SK-MEL-5 (cell line): ENCODE data around the gene C20orf96. TPM values are rescaled to one million over a fixed set of nuclear protein-coding genes. Genes with fewer than 3 reads are reported as not detected.

Experiments
- DNase-seq: peaks from one replicate; pipeline ENCODE4 v3.0.0-alpha.2; 2016; ENCODE audit warnings: low read depth, low spot score
- in situ Hi-C: cut with HindIII; loops from 2 replicates; pipeline ENCODE4 v1.10.0; 2016; ENCODE audit warnings: low sequenced_read_pairs, high pct_unique_total_duplicates, low pct_unique_long_range_greater_than_20kb
- total RNA-seq: library from RNA; depleted of rRNA; stranded (reverse); fragments of >200 nt; shearing (Covaris generic); gene quantifications from 2 replicates; pipeline ENCODE4 v1.2.3, GENCODE V29; 2014

Gene C20orf96
- total RNA-seq, 1 experiment from 2014 or later, result 1.6 TPM

DNA sequence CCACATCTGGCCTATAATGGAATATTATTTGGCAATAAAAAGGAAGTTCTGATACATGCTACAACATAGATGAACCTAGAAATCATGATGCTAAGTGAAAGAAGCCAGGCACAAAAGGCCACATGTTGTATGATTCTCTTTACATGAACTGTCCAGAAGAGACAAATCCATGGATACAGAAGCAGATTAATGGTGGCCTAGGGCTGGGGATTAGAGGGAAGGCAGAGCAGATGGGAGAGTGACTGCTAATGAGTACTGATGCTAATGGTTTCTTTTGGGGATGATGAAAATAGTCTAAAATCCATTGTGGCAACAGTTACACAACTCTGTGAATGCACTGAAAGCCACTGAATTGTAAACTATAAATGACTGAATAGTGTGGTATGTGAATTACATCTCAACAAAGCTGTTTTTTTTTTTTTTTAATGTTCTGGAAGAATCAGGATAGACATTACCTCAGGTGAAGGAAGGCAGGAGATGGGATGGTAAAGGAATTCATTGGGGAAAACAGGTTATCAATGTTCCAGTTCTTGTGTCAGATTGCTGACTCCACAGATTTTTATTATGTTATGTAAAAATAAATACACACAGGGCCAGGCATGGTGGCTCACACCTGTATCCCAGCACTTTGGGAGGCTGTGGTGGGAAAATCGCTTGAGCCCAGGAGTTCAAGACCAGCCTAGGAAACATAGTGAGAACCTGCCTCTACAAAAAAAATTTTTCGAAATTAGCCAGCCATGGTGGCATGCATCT is 25.9 kb upstream of the C20orf96 start:
- in situ Hi-C loops, result no loop called here
- no peak for DNase-seq

DNA sequence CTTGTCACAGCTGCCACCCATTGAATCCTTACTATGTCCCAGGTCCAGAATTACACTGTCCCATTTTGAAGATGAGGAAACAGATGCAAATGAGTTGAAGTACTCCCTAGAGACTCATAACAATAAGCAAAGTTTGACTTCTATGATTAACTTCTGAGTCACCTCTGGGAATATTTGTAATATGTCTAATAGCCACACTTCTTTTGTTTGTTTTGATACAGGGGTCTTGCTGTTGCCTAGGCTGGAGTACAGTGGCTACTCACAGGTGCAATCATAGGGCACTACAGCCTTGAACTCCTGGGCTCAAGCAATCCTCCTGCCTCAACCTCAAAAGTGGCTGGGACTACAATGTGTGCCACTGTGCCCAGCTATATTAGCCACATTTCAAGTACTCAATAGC is 23.4 kb upstream of the C20orf96 start:
- in situ Hi-C loops, result no loop called here
- DNase-seq, result no peak

DNA sequence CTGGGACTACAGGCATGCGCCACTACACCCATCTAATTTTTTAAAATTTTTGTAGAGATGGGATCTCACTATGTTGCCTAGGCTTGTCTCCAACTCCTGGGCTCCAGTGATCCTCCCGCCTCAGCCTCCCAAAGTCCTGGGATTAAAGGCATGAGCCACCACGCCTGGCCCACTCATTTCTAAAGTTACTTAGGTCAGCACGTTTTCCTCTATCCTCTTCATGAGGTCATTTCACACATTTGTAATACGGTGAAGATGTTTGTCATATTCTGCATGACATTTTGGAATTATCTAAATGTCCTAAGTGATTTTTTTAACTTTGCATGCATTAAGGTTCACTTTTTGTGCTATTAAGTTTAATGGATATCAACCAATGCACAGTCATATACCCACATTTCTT is 22.9 kb upstream of the C20orf96 start:
- DNase-seq, result no peak
- in situ Hi-C loops, result no loop called here

DNA sequence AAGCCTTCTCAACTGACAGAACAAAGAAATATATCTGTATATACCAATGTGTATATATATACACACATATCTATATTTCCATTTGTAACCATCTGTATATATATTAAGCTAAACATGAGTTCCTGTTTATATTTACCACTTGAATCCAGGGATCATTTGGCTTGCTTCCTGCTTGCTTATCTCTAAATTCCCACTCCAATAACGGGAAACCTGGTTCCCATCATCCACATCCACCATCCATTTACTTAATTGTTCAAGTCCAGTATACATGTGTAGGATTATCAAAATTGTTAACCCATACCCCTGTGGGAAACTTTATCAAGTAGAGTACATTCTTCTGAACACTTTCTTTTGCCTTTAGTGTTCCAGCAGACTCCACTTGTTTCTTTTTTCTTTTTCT is 22.3 kb upstream of the C20orf96 start:
- DNase-seq, result no peak
- in situ Hi-C loops, result no loop called here

DNA sequence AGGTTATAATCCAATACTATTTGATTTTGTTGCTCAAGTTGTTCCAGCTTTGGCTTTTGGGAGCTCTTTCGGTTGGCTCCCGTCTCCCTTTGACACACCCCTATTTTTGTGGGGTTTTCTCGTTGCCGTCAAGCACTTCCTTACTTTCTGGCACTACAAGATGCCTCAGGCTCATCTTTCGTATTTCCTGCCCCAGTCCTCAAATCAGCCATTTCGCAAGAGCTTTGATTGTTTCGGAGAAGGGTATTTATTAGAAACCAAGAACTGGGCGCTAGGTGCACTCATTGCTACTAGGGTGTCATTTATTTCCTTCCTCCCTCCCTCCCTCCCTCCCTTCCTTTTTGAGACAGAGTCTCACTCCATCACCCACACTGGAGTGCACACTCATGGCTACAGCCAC is 21.5 kb upstream of the C20orf96 start:
- in situ Hi-C loops, result no loop called here

DNA sequence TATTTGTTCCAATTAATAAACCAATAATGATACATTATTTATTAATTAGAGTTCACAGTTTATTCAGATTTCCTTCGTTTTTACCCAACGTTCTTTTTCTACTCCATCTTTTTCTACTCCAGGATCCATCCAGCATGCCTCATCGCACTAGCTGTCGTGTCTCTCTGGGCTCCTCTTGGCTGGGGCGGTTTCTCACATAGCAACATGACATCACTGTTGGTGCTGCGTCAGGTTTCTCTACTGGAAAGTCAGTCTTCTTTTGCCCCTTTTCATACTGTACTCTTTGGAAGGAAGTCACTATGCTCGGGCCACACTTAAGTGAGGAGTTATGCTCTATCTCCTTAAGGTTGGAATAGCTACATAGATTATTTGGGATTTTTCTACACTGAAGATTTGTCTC is 21.1 kb upstream of the C20orf96 start:
- in situ Hi-C loops, result no loop called here
- no peak for DNase-seq

More for the DNA sequence above, 21.5 kb upstream of the C20orf96 start:
- no peak for DNase-seq

DNA sequence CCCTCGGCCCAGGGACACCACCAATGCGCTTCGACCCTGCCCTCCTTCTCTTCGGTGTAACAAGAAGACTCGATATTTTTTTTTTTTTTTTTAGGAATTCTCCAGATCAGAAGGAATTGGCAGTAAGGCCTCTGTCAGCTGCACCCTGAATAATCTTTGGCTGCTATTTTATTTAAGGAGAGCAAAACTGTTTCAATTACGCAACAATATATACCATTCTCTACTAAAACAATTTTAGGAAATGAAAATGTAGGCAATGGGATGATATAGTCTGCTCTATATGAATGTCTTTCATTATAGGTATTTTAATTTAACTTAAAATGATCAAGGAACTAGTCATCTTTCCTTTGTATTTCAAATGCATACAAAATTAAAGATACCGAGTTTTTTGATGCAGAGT is 20.1 kb upstream of the C20orf96 start:
- DNase-seq, result no peak
- in situ Hi-C loops, result no loop called here

DNA sequence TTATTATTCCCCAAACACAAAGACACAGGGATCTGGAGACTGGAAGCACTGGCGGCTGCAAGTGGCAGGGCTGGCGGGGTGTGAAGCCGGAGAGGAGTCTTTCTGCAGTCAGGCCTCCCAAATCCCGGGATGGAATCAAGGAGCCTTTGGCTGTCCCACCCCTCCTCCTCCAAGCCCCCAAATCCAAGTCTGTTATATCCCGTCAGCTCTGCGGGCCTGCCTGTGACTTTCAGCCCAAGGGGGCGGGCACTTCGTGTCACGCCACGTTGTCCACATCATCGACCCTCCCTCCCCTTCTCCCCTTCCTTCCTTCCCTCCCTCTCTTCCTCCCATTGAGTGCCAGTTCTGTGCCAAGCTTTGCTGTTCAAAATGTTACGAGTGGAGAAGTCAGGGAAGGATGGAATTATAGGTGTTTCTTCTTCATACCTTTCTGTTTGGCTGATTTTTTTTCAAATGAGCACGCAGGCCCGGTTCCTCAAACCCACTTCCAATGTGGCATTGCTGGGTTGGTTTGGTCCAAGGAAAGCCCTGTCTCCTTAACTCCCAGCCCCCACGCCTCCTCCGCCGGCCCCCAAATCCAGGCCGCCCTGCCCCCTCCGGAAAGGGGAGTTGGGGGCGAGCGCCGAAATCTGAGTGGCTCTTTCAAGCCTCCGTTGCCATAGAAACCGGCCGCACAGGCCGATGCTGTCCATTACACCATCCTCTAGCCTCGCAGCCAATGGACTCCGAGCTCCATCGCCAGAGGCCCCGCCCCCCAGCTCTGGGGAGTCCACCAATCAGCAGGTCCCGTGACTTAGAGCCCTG is 19.5 kb upstream of the C20orf96 start:
- peak; percentile 99 for DNase-seq
- in situ Hi-C loops, result no loop called here

DNA sequence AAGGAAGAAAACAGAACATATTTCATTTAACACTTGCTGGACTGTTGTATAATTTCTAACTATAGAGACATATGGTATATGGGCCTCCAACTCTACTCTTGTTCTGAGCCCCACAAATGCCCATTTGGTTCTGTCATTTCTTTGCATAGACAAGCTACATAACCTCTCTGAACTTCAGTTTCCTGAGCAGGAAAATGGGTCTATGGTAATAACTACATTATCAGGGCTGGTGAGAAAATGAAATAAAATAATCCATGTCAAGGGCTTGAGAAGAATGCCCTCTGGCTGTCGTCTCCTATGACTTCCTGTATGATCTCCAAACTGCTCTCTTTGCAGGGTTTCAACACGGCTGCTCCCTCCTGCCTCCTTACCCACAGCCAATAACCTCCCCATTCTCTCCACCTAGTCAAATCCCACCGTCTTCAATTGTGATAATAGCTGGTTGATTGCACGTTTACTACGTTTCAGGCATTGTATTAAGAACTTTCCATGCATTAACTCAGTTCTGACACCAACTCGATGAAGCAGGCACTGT is 18.8 kb upstream of the C20orf96 start:
- in situ Hi-C loops, result no loop called here
- DNase-seq, result peak; percentile 49

DNA sequence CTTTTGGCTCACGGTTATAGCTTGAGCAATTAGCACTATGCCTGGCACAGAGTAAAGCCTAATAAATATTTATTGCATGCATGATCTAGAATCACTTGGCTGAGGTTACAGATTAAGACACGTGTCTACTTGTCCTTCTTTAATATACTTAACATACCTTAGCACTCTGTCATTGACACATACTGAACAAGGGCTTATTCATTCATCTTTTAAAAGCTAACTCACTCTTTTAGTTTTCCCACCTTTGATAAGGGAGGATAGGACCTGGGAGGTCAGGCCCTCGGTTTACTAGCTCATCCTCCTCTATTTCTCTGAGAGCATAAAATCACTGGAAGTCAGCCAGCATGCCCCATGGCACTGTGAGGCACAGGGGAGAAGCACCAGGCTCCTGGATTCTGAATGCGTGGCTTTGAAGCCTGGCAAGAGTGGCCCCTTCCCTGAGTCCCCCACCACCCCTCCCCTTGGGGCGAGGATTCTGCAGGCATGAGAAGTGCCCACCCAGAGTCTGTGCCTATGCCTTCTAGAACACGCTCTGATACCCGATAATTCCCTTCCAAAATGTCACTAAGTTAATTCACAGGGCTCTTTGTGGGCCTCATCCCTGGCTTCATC is 18.0 kb upstream of the C20orf96 start:
- no peak for DNase-seq
- in situ Hi-C loops, result no loop called here

DNA sequence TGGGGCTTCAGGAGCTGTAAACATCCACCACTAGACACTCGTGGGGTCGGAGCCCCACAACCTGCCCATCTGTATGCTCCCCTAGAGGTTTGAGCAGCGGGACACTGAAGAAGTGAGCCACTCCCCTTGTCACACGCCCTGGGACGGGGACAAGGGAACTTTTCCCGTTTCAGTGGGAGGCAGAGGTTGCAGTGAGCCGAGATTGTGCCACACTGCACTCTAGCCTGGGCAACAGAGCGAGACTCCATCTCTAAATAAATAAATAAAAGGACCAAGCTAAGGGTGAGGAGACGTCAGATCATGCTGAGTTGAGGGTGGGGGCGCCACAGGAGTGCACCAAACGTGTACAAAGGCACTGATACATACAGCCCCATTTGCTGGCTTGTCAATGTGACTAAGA is 15.2 kb upstream of the C20orf96 start:
- no peak for DNase-seq
- in situ Hi-C loops, result no loop called here

DNA sequence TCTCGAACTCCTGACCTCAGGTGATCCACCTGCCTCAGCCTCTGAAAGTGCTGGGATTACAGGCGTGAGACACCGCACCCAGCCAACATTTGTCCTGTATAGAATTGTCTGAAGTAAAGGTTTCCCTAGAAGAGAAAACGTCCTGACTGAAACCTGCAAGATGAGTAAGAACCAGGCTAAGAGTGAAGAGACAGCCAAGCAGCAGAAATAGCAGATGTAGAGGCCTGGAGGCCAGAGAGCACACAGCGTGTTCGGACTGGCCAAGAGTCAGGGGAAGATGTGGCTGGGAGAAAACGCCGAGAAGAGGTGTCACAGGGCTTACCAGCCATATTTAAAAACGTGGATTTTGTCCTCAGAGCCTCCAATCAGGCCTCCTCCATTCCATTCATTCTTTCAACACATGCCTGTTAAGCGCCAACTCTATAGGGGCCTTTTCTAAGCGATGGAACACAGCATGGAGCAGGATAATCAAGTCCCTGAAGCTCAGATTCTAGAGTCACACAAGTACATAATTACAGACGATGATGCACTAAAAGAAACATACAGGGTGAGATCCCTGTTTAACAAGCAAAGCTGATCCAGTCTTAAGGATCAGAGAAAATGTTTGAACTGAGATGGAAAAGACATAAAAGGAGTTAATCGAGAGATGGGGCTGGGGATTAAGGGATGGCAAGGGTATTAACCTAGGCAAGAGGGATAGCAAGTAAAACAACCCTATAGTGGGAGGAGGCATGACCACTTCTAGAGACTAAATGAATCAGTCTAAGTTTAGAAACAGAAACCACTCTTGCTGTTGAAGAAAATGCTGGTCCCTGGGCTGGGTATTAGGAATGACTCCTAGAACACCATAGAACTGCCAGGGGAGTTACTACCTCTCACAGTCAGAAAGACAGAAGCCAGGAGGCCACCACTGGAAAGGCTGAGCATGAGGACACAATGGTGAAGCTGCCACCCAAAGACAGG is 11.6 kb upstream of the C20orf96 start:
- in situ Hi-C loops, result no loop called here

DNA sequence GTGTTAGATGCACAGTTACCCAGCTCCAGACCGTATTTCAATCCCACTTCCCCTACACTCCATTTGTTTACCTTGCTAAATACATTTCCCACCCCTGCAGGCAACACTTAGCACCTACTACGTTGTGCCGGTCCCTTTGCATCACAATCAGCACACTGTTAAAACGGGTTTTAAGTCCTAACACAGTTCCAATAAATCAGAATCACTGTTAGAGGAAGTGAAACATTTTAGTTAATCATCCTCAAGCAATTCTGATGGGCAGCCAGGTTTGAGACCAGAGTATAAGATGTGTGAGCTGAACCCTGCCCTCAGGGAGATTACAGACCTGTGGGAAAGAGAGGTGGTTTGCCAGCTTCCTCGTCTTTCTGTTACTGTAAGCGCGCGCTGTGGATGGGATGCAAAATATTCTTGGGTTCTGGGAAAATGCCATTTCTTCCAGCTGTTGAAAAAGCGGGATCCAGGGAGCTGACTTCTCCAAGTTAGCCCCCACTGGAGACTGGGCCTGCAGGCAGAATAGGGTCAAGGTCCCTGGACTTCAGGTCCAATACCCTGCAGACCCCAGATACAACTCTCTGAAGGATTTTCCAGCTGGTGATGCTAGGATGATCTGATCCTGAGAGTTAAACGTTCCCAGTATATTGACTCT is 9.9 kb upstream of the C20orf96 start:
- DNase-seq, result no peak
- in situ Hi-C loops, result no loop called here

More for the DNA sequence above, 11.6 kb upstream of the C20orf96 start:
- DNase-seq, result no peak

DNA sequence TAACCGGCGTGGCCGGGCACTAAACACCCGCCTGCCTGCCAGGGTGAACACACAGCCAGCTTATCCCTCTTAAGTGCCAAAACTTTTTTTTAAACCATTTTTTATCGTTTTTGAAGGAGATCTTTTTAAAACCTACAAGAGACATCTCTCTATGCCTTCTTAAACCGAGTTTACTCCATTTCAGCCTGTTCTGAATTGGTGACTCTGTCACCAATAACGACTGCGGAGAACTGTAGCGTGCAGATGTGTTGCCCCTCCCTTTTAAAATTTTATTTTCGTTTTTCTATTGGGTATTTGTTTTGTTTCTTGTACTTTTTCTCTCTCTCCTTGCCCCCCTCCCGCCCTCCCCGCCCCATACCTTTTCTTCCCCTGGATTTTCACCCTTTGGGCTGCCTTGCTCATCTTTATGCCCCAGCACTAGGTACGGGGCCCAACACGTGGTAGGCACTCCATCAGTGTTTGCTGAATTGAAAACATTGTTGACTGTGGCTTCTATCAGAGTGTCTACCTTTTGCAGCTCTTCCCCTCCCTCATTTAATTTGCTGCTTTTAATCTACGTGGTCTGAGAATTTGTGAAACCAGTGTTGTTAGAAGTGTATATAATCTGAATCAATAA is 8.3 kb upstream of the C20orf96 start:
- in situ Hi-C loops, result no loop called here
- DNase-seq, result no peak

DNA sequence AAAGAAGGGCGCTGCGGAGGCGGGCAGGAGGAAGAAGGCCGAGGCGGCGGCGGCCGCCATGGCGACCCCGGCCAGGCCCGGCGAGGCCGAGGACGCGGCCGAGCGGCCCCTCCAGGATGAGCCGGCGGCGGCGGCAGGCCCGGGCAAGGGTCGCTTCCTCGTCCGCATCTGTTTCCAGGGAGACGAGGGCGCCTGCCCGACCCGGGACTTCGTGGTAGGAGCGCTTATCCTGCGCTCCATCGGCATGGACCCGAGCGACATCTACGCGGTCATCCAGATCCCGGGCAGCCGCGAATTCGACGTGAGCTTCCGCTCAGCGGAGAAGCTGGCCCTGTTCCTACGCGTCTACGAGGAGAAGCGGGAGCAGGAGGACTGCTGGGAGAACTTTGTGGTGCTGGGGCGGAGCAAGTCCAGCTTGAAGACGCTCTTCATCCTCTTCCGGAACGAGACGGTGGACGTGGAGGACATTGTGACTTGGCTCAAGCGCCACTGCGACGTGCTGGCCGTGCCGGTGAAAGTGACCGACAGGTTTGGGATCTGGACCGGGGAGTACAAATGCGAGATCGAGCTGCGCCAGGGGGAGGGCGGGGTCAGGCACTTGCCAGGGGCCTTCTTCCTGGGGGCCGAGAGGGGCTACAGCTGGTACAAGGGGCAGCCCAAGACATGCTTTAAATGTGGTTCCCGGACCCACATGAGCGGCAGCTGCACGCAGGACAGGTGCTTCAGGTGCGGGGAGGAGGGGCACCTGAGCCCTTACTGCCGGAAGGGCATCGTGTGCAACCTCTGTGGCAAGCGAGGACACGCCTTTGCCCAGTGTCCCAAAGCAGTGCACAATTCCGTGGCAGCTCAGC is 7.6 kb upstream of the C20orf96 start:
- in situ Hi-C loops, result no loop called here
- peak; percentile 57 for DNase-seq
